Measurements from ENCODE around the gene CACNA1G. TPM values are rescaled to one million over a fixed set of nuclear protein-coding genes. Genes with fewer than 3 reads are reported as not detected.

Gene CACNA1G
- total RNA-seq, 2 donors from 2014 or later = 3.4 to 6.6 TPM

DNA sequence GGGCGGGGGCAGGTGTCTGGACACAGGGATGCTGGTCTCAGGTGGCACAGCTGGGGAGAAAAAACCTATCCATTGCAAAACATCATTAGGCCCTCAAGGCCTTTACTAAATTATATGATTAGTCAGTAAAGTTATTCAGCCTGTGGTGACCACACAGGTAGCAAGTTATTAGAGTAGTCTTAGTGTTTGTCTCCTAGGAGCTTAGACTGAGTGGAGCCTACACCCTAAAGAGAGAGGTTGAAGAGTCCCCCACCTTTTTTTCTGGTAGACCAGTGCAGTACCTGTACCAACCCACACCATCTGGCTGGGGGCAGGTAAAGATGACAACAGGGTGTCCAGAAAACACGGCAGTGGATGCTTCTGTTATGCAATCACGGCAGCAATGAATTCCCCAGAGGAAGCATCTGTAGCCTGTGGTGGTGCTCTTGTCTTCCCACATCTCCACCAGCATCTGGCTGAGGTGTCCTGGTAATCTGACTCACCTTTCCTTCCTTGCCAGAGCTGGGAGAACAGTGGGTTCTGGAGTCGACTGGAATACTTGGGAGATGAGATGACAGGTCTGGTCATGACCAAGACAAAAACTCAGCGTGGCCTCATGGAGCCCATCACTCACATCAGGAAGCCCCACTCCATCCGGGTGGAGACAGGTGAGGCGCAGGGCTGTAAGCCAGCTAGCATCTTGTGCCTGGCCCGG lies 41.2 kb upstream of the CACNA1G start:
- DNase-seq (ENCODE audit: low spot score) = no peak
- no peak overlapping the region for H3K4me3 ChIP-seq
- intact Hi-C loops (cut with DNase I) = no loop called here
- 80% methylated on average over 8 of the region's 8 CpGs for WGBS
- TF ChIP-seq POLR2AphosphoS5 (IDR thresholded peaks at IDR 0.05) (no peak), CTCF (IDR thresholded peaks at IDR 0.05) (no peak), POLR2A (IDR thresholded peaks at IDR 0.05) (no peak)
- peaks cover 4% of the 10 kb centered on the region for H3K4me1 ChIP-seq (replicated peaks)
- no peaks in the 10 kb centered on the region for H3K36me3 ChIP-seq
- no peaks in the 10 kb centered on the region for H3K9me3 ChIP-seq
- H3K27ac ChIP-seq = peak overlapping the region in 1 of 2 donors; percentile 20
- no peaks in the 10 kb centered on the region for H3K27me3 ChIP-seq (replicated peaks; ENCODE audit: insufficient read depth)

- TF ChIP-seq POLR2AphosphoS5 (IDR thresholded peaks at IDR 0.05) (no peak), POLR2A (IDR thresholded peaks at IDR 0.05) (no peak)
- intact Hi-C loops (cut with DNase I) = no loop called here
- no peak overlapping the region for H3K4me3 ChIP-seq
- H3K9me3 ChIP-seq = no peaks in the 10 kb centered on the region
- no peak for DNase-seq (ENCODE audit: low spot score)
- 86% methylated on average over 2 of the region's 2 CpGs for WGBS
- no peaks in the 10 kb centered on the region for H3K36me3 ChIP-seq
- H3K27ac ChIP-seq = no peak overlapping the region
- H3K27me3 ChIP-seq (replicated peaks; ENCODE audit: insufficient read depth) = no peaks in the 10 kb centered on the region
- H3K4me1 ChIP-seq (replicated peaks) = peaks cover 4% of the 10 kb centered on the region
These were observed 40.0 kb upstream of the CACNA1G start for GRCh38 chr17:50520483-50520882.

DNA sequence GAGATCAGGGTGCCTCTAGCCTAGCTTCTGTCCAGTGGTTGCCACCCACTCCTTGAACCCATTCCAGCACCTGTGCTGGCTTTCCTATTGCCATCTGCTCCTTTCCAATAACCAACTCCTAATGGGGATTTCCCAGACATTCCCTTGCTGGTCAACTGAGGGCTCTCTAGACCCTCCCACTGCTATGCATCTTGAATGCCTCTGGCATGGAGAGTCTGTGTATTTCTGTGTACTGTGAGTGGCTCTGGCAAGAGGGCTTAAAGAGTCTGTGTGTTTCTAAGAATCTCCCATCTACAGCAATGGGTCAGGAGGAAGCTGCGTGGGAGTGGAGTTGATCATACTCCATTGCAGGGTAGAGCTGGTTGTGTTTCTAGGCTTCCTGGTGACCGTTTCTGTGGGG lies 39.0 kb upstream of the CACNA1G start:
- Histone ChIP-seq H3K27ac (no peak overlapping the region), H3K27me3 (replicated peaks; ENCODE audit: insufficient read depth) (no peaks in the 10 kb centered on the region), H3K4me3 (no peak overlapping the region), H3K4me1 (replicated peaks) (peaks cover 4% of the 10 kb centered on the region), H3K9me3 (no peaks in the 10 kb centered on the region), H3K36me3 (no peaks in the 10 kb centered on the region)
- 88% methylated on average over 2 of the region's 2 CpGs for WGBS
- TF ChIP-seq CTCF (IDR thresholded peaks at IDR 0.05) (no peak), POLR2AphosphoS5 (IDR thresholded peaks at IDR 0.05) (no peak), POLR2A (IDR thresholded peaks at IDR 0.05) (no peak)
- intact Hi-C loops (cut with DNase I) = no loop called here
- no peak for DNase-seq (ENCODE audit: low spot score)

GRCh38 chr17:50522766-50523165 lies 37.7 kb upstream of the CACNA1G start:
- intact Hi-C loops (cut with DNase I) = no loop called here
- TF ChIP-seq POLR2A (IDR thresholded peaks at IDR 0.05) (no peak), CTCF (IDR thresholded peaks at IDR 0.05) (no peak), POLR2AphosphoS5 (IDR thresholded peaks at IDR 0.05) (no peak)
- 84% methylated on average over 10 of the region's 10 CpGs for WGBS
- H3K27me3 ChIP-seq (replicated peaks; ENCODE audit: insufficient read depth) = no peaks in the 10 kb centered on the region
- H3K36me3 ChIP-seq = no peaks in the 10 kb centered on the region
- H3K9me3 ChIP-seq = no peaks in the 10 kb centered on the region
- H3K27ac ChIP-seq = no peak overlapping the region
- DNase-seq (ENCODE audit: low spot score) = no peak
- no peak overlapping the region for H3K4me3 ChIP-seq
- H3K4me1 ChIP-seq (replicated peaks) = peaks cover 4% of the 10 kb centered on the region

DNA sequence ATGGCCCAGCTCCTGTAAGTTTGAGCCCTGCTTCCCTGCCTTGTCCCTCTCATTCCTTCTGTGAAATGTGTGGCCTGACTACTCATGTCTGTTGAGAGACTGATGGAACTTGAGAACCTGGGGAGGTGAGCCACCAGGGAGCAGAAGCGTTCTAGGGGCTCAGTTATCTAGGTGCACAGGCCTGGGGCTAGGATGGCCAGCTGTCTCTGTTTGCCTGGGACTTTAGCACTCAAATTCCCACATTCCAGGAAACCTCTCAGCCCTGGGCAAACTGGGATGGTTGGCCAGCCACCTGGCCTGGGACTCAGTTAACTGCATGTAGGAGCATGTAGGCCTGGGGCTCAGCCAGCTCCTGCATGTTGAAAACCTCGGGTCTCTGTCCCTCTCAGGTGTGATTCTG lies 37.3 kb upstream of the CACNA1G start:
- 47% methylated on average over 2 of the region's 2 CpGs for WGBS
- TF ChIP-seq POLR2AphosphoS5 (IDR thresholded peaks at IDR 0.05) (peak; percentile 52), POLR2A (IDR thresholded peaks at IDR 0.05) (no peak)
- Histone ChIP-seq H3K27ac (no peak overlapping the region), H3K27me3 (replicated peaks; ENCODE audit: insufficient read depth) (no peaks in the 10 kb centered on the region), H3K9me3 (no peaks in the 10 kb centered on the region), H3K4me1 (replicated peaks) (peaks cover 4% of the 10 kb centered on the region), H3K4me3 (no peak overlapping the region), H3K36me3 (no peaks in the 10 kb centered on the region)
- intact Hi-C loops (cut with DNase I) = no loop called here
- DNase-seq (ENCODE audit: low spot score) = peak; percentile 72

DNA sequence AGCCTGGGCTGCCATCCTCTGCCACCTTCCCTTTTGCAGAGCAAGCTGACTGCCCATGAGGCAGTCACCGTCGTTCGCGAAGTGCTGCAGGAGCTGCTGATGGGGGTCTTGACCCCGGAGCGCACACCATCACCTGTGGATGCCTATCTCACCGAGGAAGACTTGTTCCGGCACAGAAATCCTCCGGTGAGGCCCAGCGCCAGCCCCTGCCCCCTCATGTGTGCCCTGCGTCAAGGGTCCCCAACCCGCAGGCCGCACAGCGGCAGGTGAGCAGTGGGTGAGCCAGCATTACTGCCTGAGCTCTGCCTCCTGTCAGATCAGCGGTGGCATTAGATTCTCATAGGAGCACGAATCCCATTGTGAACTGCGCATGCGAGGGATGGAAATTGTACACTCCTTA lies 35.7 kb upstream of the CACNA1G start:
- WGBS = 91% methylated on average over 18 of the region's 18 CpGs
- intact Hi-C loops (cut with DNase I) = no loop called here
- H3K27ac ChIP-seq = no peak overlapping the region
- H3K9me3 ChIP-seq = no peaks in the 10 kb centered on the region
- TF ChIP-seq POLR2A (IDR thresholded peaks at IDR 0.05) = no peak
- no peak for TF ChIP-seq POLR2AphosphoS5 (IDR thresholded peaks at IDR 0.05)
- no peak for TF ChIP-seq CTCF (IDR thresholded peaks at IDR 0.05)
- no peaks in the 10 kb centered on the region for H3K36me3 ChIP-seq
- H3K4me3 ChIP-seq = no peak overlapping the region
- no peak for DNase-seq (ENCODE audit: low spot score)
- no peaks in the 10 kb centered on the region for H3K4me1 ChIP-seq (replicated peaks)
- no peaks in the 10 kb centered on the region for H3K27me3 ChIP-seq (replicated peaks; ENCODE audit: insufficient read depth)

All from prostate gland (tissue), 2 donors.